Osteoblast (primary cell): ENCODE results near the gene CYSRT1. TPM values are rescaled to one million over a fixed set of nuclear protein-coding genes. Genes with fewer than 3 reads are reported as not detected.
A peak's percentile ranks its signal among the peaks of the same experiment; 100 is the strongest.

ENCODE experiments used
- DNase-seq: peaks from one replicate; pipeline ENCODE4 v3.0.0; 2011; ENCODE audit warnings: low spot score, mixed read lengths; ENCODE audit not compliant: insufficient read length; ENCODE audit errors: missing footprints
- H2AFZ ChIP-seq: 2 replicates; pipeline ENCODE4 v1.6.0; 2011; ENCODE audit warnings: mild to moderate bottlenecking, low read length
- H3K27ac ChIP-seq: 2 replicates; pipeline ENCODE4 v1.5.1; 2011; ENCODE audit warnings: mild to moderate bottlenecking, low read depth, low read length, moderate library complexity
- H3K27me3 ChIP-seq: 2 replicates; pipeline ENCODE4 v1.6.0; 2012; ENCODE audit warnings: mild to moderate bottlenecking, control low read depth, inconsistent platforms, low read length, moderate library complexity; ENCODE audit not compliant: insufficient read depth
- H3K36me3 ChIP-seq: 2 replicates; pipeline ENCODE4 v1.5.1; 2011; ENCODE audit warnings: mild to moderate bottlenecking, low read length, control low read depth, moderate library complexity; ENCODE audit not compliant: insufficient read depth
- H3K4me1 ChIP-seq: 2 replicates; pipeline ENCODE4 v1.5.1; 2011; ENCODE audit warnings: mild to moderate bottlenecking, low read length, control low read depth, moderate library complexity; ENCODE audit not compliant: insufficient read depth
- H3K4me2 ChIP-seq: 2 replicates; pipeline ENCODE4 v1.6.0; 2011; ENCODE audit warnings: mild to moderate bottlenecking, low read length; ENCODE audit not compliant: insufficient read depth
- H3K4me3 ChIP-seq: fragments of 200-600 bp; sonication (generic); 3 replicates; pipeline ENCODE4 v1.5.1; 2012; ENCODE audit warnings: mild to moderate bottlenecking, low read length, inconsistent platforms; ENCODE audit not compliant: insufficient read depth
- H3K79me2 ChIP-seq: 2 replicates; pipeline ENCODE4 v1.6.0; 2012; ENCODE audit warnings: mild to moderate bottlenecking, low read length, control low read depth, inconsistent platforms; ENCODE audit not compliant: insufficient read depth
- H3K9me3 ChIP-seq: 2 replicates; pipeline ENCODE4 v1.5.1; 2011; ENCODE audit warnings: low read depth, low read length, control low read depth
- H4K20me1 ChIP-seq: 2 replicates; pipeline ENCODE4 v1.6.0; 2012; ENCODE audit warnings: mild to moderate bottlenecking, low read length, control low read depth; ENCODE audit not compliant: insufficient read depth
- total RNA-seq: library from RNA; depleted of rRNA; stranded (reverse); fragments of >200 nt; gene quantifications from 2 replicates; pipeline ENCODE4 v1.2.3, GENCODE V29; 2012
- TF ChIP-seq, protein P1 (sequence below): IDR thresholded peaks from 2 replicates; pipeline ENCODE4 v1.5.1; 2011; ENCODE audit warnings: mild to moderate bottlenecking, low read depth, low read length, moderate library complexity; ENCODE audit errors: extremely low read depth

CYSRT1 gene
- total RNA-seq, 1 donor: 1.1 TPM

DNA sequence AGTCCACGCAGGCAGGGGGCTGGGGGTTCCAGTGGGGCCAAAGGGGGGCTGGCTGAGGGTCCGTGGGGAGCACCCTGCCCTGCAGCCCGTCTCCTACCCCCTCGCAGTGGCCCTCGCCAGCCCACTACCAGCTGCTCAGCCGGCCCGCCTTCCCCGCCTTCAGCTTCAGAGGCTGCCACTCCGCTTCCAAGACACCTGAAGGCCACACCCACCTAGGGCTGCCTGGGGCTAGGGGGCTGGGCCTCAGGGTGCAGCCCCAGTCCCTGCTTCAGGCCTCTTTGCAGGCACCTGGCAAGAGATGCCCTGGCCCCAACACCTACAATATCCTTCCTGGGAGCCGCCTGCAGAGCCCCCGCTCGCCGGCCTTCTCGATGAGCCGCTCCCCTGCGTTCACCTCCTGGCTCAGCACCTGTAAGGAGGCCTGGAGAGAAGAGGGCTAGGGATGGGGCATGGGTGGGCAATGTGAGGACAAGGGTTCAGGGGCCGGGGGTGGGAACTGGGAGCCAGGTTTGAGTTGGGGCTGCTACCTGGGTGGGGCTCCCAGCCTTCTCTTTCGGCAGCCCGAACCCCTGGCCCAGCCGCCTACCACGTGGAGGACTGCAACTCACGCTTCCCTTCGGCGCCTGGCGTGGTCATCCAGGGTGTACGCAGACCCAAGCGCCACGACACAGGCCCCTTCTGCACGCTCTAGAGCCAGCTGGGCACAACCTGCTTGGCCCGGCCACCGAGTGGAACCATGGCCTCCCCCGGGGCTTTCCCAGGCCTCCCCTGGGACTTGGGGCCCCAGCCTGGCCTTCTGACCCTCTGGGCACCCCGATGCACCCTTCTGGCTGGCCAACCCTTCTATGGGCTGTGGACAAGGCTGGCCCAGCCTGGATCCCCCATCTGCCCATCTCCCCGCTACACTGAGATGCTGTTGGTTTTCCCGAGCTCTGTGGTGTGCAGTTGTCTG, 27.9 kb downstream of the CYSRT1 start:
- TF ChIP-seq, protein P1, sequence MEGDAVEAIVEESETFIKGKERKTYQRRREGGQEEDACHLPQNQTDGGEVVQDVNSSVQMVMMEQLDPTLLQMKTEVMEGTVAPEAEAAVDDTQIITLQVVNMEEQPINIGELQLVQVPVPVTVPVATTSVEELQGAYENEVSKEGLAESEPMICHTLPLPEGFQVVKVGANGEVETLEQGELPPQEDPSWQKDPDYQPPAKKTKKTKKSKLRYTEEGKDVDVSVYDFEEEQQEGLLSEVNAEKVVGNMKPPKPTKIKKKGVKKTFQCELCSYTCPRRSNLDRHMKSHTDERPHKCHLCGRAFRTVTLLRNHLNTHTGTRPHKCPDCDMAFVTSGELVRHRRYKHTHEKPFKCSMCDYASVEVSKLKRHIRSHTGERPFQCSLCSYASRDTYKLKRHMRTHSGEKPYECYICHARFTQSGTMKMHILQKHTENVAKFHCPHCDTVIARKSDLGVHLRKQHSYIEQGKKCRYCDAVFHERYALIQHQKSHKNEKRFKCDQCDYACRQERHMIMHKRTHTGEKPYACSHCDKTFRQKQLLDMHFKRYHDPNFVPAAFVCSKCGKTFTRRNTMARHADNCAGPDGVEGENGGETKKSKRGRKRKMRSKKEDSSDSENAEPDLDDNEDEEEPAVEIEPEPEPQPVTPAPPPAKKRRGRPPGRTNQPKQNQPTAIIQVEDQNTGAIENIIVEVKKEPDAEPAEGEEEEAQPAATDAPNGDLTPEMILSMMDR: no peak
- no peak overlapping the region for H2AFZ ChIP-seq
- peaks cover 19% of the 10 kb centered on the region for H3K79me2 ChIP-seq
- H4K20me1 ChIP-seq: peaks cover 14% of the 10 kb centered on the region
- peak; percentile 83 for DNase-seq
- no peak overlapping the region for H3K4me2 ChIP-seq
- H3K27ac ChIP-seq: no peak overlapping the region
- H3K4me1 ChIP-seq: peaks cover 13% of the 10 kb centered on the region
- H3K27me3 ChIP-seq: peaks cover 5% of the 10 kb centered on the region
- H3K4me3 ChIP-seq: no peak overlapping the region
- H3K36me3 ChIP-seq: peaks cover 7% of the 10 kb centered on the region
- no peaks in the 10 kb centered on the region for H3K9me3 ChIP-seq

- Histone ChIP-seq H2AFZ (peak overlapping the region; percentile 88), H3K4me1 (peaks cover 13% of the 10 kb centered on the region)
- TF ChIP-seq, protein P1: no peak
These were observed 29.0 kb downstream of the CYSRT1 start for GRCh38 chr9:137253717-137254623.

GRCh38 chr9:137254624-137255447, 29.9 kb downstream of the CYSRT1 start, which contains the start of gene NELFB:
TSS of gene NELFB (plus strand) at chr9:137255327.
- TF ChIP-seq, protein P1: no peak
- Histone ChIP-seq H3K4me1 (peaks cover 13% of the 10 kb centered on the region), H3K36me3 (peaks cover 19% of the 10 kb centered on the region), H3K4me2 (peak within 1 kb of the TSS; percentile 92), H3K27me3 (peaks cover under 1% of the 10 kb centered on the region), H2AFZ (peak within 1 kb of the TSS; percentile 88), H4K20me1 (peaks cover 14% of the 10 kb centered on the region), H3K79me2 (peaks cover 30% of the 10 kb centered on the region), H3K9me3 (no peaks in the 10 kb centered on the region), H3K27ac (no peak within 1 kb of the TSS), H3K4me3 (peak within 1 kb of the TSS; percentile 90)
- DNase-seq: peak; percentile 100

More at GRCh38 chr9:137253717-137254623, 29.0 kb downstream of the CYSRT1 start:
- Histone ChIP-seq H3K36me3 (peaks cover 15% of the 10 kb centered on the region), H3K27me3 (peaks cover 5% of the 10 kb centered on the region), H3K4me2 (peak overlapping the region; percentile 89), H3K9me3 (no peaks in the 10 kb centered on the region), H3K4me3 (peak overlapping the region; percentile 90), H3K79me2 (peaks cover 26% of the 10 kb centered on the region), H3K27ac (no peak overlapping the region), H4K20me1 (peaks cover 14% of the 10 kb centered on the region)
- DNase-seq: peak; percentile 92
